Esophagus squamous epithelium (tissue), 5 donors: Measurements from ENCODE around the gene ARAP2. TPM values are rescaled to one million over a fixed set of nuclear protein-coding genes. Genes with fewer than 3 reads are reported as not detected.

Experiments
- DNase-seq: peaks from one replicate; lab custom pipeline; 2025; lab: John Stamatoyannopoulos, UW
- H3K27ac ChIP-seq, 4 donors: fragments of 200-600 bp; sonication (generic); one replicate each; pipeline ENCODE4 v1.5.1; 2016 to 2019; ENCODE audit warnings: mild to moderate bottlenecking in 1 of 4
- H3K27me3 ChIP-seq, 4 donors: fragments of 200-600 bp; sonication (generic); 1 replicate in 3 of 4; 2 replicates in 1 of 4; pipeline versions ENCODE4 v1.5.1 to v1.6.0; 2017 to 2021; ENCODE audit warnings: antibody characterized with exemption in 1 of 4
- H3K36me3 ChIP-seq, 3 donors: fragments of 200-600 bp; sonication (generic); one replicate each; pipeline ENCODE4 v1.5.1; 2016 to 2019
- H3K4me1 ChIP-seq, 3 donors: fragments of 200-600 bp; sonication (generic); one replicate each; pipeline ENCODE4 v1.5.1; 2017 to 2019
- H3K4me3 ChIP-seq, 4 donors: fragments of 200-600 bp; sonication (generic); 1 replicate in 3 of 4; 2 replicates in 1 of 4; pipeline ENCODE4 v1.5.1; 2016 to 2019; ENCODE audit warnings: mild to moderate bottlenecking in 2 of 4, moderate library complexity in 1 of 4
- H3K9me3 ChIP-seq, 3 donors: fragments of 200-600 bp; sonication (generic); one replicate each; pipeline ENCODE4 v1.5.1; 2016 to 2019
- CTCF ChIP-seq, 6 experiments: fragments of 450-650 bp in 4 of 6; fragments of 200-600 bp in 2 of 6; sonication (generic) in 2 of 6; IDR thresholded peaks; one replicate each; pipeline ENCODE4 v1.5.1; 2016 to 2019; ENCODE audit warnings: antibody characterized with exemption in 6 of 6, mild to moderate bottlenecking in 4 of 6, moderate library complexity in 4 of 6
- POLR2A ChIP-seq, 4 donors: fragments of 450-650 bp; IDR thresholded peaks; one replicate each; pipeline ENCODE4 v1.6.1; 2017; ENCODE audit warnings: antibody characterized with exemption in 4 of 4, mild to moderate bottlenecking in 4 of 4, moderate library complexity in 3 of 4
- WGBS, 2 donors: methylation state at CpG; one replicate each; pipeline ENCODE4 v1.1.5; 2018; 5-methylcytosine and 5-hydroxymethylcytosine counted together
- intact Hi-C: fragments of 100-400 bp; cut with DNase I; formaldehyde crosslinking; loops from one replicate; pipeline ENCODE4 v1.15.0; 2022
- total RNA-seq, 4 donors: library from RNA; depleted of rRNA; stranded (reverse); fragments of >200 nt; gene quantifications; one replicate each; pipeline ENCODE4 v1.1.0, GENCODE V29; 2016
- donor health status: DM: yes; HTN: yes; CAD: no.

Gene ARAP2
- total RNA-seq, 4 donors from 2014 or later = 28.5 to 65.8 (median 46.9) TPM

- WGBS, 2 donors = 75 to 80% methylated on average over 3 of the region's 3 CpGs
- Histone ChIP-seq H3K9me3 (no peaks in the 10 kb centered on the region), H3K4me1 (no peaks in the 10 kb centered on the region), H3K4me3 (no peak overlapping the region), H3K27ac (no peak overlapping the region), H3K36me3 (peaks cover 0 to 40% (median 0%) of the 10 kb centered on the region in 3 donors), H3K27me3 (no peaks in the 10 kb centered on the region)
- no peak for TF ChIP-seq CTCF (IDR thresholded peaks at IDR 0.05)
- no peak for TF ChIP-seq POLR2A (IDR thresholded peaks at IDR 0.05)
- intact Hi-C loops = no loop called here
- DNase-seq = no peak
These were observed 129.0 kb downstream of the ARAP2 start for GRCh38 chr4:36115312-36115711.

GRCh38 chr4:36111172-36111571 is 133.1 kb downstream of the ARAP2 start:
- H3K4me3 ChIP-seq = no peak overlapping the region
- DNase-seq = no peak
- H3K9me3 ChIP-seq = no peaks in the 10 kb centered on the region
- intact Hi-C loops = no loop called here
- H3K27me3 ChIP-seq = no peaks in the 10 kb centered on the region
- peaks cover 0 to 35% (median 0%) of the 10 kb centered on the region in 3 donors for H3K36me3 ChIP-seq
- H3K4me1 ChIP-seq = no peaks in the 10 kb centered on the region
- no peak overlapping the region for H3K27ac ChIP-seq
- TF ChIP-seq CTCF (IDR thresholded peaks at IDR 0.05) = no peak
- TF ChIP-seq POLR2A (IDR thresholded peaks at IDR 0.05) = no peak

GRCh38 chr4:36099509-36099908 is 144.8 kb downstream of the ARAP2 start:
- no peaks in the 10 kb centered on the region for H3K4me1 ChIP-seq

GRCh38 chr4:36094995-36095394 is 149.3 kb downstream of the ARAP2 start:
- 90 to 92% methylated on average over 2 of the region's 2 CpGs for WGBS, 2 donors
- no peak for DNase-seq
- no peak overlapping the region for H3K27ac ChIP-seq
- no peaks in the 10 kb centered on the region for H3K4me1 ChIP-seq
- intact Hi-C loops = no loop called here
- no peaks in the 10 kb centered on the region for H3K27me3 ChIP-seq
- no peak overlapping the region for H3K4me3 ChIP-seq
- peaks cover 0 to 55% (median 0%) of the 10 kb centered on the region in 3 donors for H3K36me3 ChIP-seq
- no peaks in the 10 kb centered on the region for H3K9me3 ChIP-seq
- TF ChIP-seq POLR2A (IDR thresholded peaks at IDR 0.05) (no peak), CTCF (IDR thresholded peaks at IDR 0.05) (no peak)

More at GRCh38 chr4:36099509-36099908, 144.8 kb downstream of the ARAP2 start:
- Histone ChIP-seq H3K27me3 (no peaks in the 10 kb centered on the region), H3K4me3 (no peak overlapping the region), H3K36me3 (peaks cover 0 to 17% (median 0%) of the 10 kb centered on the region in 3 donors), H3K9me3 (no peaks in the 10 kb centered on the region), H3K27ac (no peak overlapping the region)
- intact Hi-C loops = no loop called here
- 84 to 94% methylated on average over 3 of the region's 3 CpGs for WGBS, 2 donors
- DNase-seq = no peak
- TF ChIP-seq CTCF (IDR thresholded peaks at IDR 0.05) (no peak), POLR2A (IDR thresholded peaks at IDR 0.05) (no peak)

- TF ChIP-seq POLR2A (IDR thresholded peaks at IDR 0.05) (no peak), CTCF (IDR thresholded peaks at IDR 0.05) (no peak)
- H3K4me1 ChIP-seq = no peaks in the 10 kb centered on the region
- H3K36me3 ChIP-seq = peaks cover 0 to 56% (median 0%) of the 10 kb centered on the region in 3 donors
- intact Hi-C loops = no loop called here
- 90 to 91% methylated on average over 9 of the region's 9 CpGs for WGBS, 2 donors
- no peaks in the 10 kb centered on the region for H3K27me3 ChIP-seq
- no peak for DNase-seq
- H3K4me3 ChIP-seq = no peak overlapping the region
- no peaks in the 10 kb centered on the region for H3K9me3 ChIP-seq
- no peak overlapping the region for H3K27ac ChIP-seq
These were observed 152.3 kb downstream of the ARAP2 start for GRCh38 chr4:36091997-36092396.
